GM12874 (cell line): ENCODE results near the gene BICDL1.

Experiments used
- TF ChIP-seq, protein P1 (sequence below): IDR thresholded peaks from 2 replicates; pipeline ENCODE4 v1.5.1; 2011; ENCODE audit warnings: low read depth, mild to moderate bottlenecking, control low read depth, low read length, moderate library complexity; ENCODE audit not compliant: insufficient read depth

The BICDL1 gene

DNA sequence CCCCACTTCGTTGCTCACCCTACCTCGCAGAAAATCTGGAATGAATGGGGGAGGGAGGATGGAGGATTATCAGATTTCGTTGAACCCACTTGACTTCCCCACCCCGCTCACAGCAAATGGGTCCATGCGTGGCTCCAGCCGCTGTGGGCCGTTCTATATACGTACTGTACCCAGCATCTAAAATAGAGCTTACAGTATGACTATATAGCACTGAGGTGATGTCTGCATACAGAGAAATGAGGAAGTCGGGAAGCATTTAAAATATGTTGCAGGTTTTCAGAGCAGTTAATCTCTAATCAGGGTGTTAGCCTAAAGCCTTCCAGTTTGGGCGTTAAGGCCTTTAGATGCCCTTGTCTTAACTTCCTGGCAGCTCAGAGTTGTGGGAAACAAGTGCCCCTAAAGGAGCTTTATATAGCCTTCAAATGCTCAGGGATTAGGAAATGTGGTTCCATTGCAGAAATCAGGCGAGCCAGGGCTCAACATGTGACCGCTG lies 1.4 kb downstream of the BICDL1 start:
- TF ChIP-seq, protein P1, sequence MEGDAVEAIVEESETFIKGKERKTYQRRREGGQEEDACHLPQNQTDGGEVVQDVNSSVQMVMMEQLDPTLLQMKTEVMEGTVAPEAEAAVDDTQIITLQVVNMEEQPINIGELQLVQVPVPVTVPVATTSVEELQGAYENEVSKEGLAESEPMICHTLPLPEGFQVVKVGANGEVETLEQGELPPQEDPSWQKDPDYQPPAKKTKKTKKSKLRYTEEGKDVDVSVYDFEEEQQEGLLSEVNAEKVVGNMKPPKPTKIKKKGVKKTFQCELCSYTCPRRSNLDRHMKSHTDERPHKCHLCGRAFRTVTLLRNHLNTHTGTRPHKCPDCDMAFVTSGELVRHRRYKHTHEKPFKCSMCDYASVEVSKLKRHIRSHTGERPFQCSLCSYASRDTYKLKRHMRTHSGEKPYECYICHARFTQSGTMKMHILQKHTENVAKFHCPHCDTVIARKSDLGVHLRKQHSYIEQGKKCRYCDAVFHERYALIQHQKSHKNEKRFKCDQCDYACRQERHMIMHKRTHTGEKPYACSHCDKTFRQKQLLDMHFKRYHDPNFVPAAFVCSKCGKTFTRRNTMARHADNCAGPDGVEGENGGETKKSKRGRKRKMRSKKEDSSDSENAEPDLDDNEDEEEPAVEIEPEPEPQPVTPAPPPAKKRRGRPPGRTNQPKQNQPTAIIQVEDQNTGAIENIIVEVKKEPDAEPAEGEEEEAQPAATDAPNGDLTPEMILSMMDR, result no peak

DNA sequence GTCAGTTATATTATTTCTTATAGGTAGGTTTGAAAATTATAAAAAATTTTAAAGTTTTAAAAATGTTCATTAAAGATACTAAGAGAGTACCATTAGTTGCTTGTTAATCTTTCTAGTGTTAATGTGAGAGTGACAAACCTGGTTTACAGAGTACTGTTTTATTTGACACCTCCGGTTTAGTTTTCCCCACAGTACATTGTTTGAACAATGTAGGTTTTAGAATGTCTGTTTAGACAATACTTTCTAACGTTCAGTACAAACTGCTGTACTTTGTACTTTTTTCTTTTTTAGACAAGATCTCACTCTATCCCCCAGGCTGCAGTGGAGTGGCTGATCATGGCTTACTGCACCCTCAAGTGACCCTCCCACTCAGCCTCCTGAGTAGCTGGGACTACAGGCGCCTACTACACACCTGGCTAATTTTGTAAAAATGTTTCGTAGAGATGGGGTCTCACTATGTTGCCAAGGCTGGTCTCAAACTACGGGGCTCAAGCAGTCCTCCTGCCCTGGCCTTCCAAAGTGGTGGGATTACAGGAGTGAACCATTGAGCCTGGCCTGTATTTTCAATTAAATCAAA lies 3.2 kb downstream of the BICDL1 start:
- TF ChIP-seq, protein P1, result no peak

DNA sequence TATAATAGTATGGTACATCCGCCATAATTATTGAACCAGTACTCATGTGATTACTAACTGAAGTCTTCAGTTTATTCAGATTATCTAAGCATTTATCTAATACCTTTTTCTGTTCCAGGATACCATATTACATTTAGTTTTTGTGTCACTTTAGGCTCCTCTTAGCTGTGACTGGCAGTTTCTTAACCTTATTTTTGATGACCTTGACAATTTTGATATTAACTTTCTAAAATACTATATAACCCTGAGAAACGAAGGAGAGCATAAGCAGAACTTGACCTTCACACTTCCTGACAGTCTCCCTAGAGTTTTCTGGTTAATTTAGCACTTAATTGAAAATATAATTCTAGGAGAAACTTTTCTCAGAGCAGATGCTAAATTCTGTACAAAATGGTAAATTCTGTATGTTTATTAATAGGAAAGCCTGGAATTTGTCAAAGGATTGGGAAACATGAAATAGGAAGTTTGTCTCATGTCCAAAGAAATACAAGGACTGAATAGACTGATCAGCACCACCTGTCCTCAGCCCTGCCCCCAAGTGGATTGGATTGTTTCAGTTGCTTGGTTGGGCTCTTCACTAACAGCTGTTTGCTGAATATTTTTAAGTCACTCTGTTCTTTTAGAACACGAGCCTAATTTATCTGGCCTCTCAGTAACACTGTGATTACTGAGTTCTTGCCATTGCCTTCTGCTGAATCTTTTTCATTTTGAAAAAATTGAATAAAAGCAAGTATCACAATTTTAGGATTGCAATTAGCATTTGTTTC lies 6.0 kb downstream of the BICDL1 start:
- TF ChIP-seq, protein P1, result no peak

DNA sequence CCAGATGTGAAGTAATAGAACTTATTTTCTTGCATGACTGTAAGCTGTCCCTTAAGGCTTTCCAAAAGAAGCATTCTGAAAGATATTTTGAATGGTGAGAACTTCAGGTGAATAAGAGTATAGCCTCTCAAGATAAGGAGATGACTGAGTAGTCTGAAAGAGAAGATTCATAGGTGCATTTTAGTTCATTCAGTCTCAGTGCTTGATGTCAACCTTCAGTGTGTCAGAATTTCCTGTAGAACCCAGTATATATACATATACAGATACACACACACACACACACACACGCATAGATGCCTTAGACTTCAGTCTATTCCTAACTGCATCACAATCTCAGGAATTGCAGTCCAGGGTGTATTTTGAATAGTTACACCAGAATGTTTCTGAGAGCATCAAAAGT lies 7.4 kb downstream of the BICDL1 start:
- TF ChIP-seq, protein P1, result no peak

DNA sequence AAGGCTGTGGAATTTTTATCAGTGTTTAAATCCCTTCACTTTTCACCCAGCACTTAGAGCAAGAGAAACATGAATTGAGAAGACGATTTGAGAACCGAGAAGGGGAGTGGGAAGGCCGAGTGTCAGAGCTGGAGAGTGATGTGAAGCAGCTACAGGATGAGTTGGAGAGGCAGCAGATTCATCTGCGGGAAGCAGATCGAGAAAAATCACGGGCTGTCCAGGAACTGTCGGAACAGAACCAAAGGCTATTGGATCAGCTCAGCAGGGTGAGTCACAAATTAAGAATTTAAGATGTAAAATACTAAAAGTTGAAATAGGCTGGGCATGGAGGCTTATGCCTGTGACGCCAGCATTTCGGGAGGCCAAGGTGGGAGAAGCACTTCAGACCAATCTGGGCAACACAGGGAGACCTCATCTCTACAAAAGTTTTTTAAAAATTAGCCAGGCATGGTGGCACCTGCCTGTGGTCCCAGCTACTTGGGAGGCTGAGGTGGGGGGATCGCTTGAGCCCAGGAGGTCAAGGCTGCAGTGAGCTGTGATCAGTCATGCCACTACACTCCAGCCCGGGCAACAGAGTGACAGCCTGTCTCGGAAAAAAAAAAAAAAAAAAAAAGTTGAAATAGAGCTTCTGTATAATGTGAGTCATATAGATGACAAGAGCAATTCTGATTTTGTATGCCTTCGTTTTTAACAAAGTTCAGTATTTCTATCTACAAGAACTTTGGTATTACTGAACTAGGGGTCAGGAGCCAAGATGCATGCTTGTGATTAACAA lies 9.6 kb downstream of the BICDL1 start:
- TF ChIP-seq, protein P1, result no peak

DNA sequence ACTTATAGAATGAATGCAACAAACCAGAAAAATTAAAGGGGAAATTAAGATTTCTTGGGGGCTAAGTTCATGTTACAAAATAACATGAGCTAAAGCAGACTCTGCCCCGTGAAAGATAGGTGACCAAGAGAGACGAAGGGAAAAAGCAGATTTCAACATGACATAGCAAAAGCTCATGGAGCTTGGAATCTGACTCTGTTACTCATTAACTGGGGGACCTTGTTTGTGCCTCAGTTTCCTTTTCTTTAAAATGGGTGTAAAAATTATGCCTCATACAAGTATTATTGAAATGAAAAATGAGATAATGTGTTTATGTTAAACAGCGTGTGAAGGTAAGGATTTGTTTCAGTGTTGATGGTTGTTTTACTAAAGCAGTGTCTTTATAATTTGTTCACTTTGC lies 11.5 kb downstream of the BICDL1 start:
- TF ChIP-seq, protein P1, result no peak
